GM12873 (cell line): ENCODE data around the gene UBXN10.
A peak's percentile ranks its signal among the peaks of the same experiment; 100 is the strongest.

Experiments used
- CTCF ChIP-seq: IDR thresholded peaks from 2 replicates; pipeline ENCODE4 v1.5.1; 2012; ENCODE audit warnings: low read depth, mild to moderate bottlenecking, moderate library complexity, low read length, control low read depth; ENCODE audit not compliant: insufficient read depth; ENCODE audit errors: missing control alignments

Gene UBXN10

GRCh38 chr1:20192871-20193411, 7.0 kb downstream of the UBXN10 start:
- TF ChIP-seq CTCF = no peak

GRCh38 chr1:20194224-20194623, 8.3 kb downstream of the UBXN10 start:
- TF ChIP-seq CTCF = no peak

GRCh38 chr1:20194757-20195461, 9.0 kb downstream of the UBXN10 start:
- TF ChIP-seq CTCF = peak; percentile 90

GRCh38 chr1:20195462-20195780, 9.5 kb downstream of the UBXN10 start:
- no peak for TF ChIP-seq CTCF

- no peak for TF ChIP-seq CTCF
Observed at GRCh38 chr1:20197329-20197791, 11.5 kb downstream of the UBXN10 start.

- no peak for TF ChIP-seq CTCF
Observed at GRCh38 chr1:20198296-20198695, 12.4 kb downstream of the UBXN10 start.

- no peak for TF ChIP-seq CTCF
Observed at GRCh38 chr1:20198918-20199317, 13.0 kb downstream of the UBXN10 start.
